Measurements from ENCODE around the gene ZFP3. TPM values are rescaled to one million over a fixed set of nuclear protein-coding genes. Genes with fewer than 3 reads are reported as not detected.
"Not testable (repeated sequence)": the region's sequence is repeated elsewhere in the genome, so short reads cannot be mapped to it uniquely, and the experiment has no call there.

Gene ZFP3
- total RNA-seq, 1 donor from 2014 or later: 9.6 TPM

- intact Hi-C loops (cut with DNase I); DNase-seq (ENCODE audit: missing footprints); ATAC-seq: not testable (repeated sequence)
These were observed 43.8 kb downstream of the ZFP3 start for GRCh38 chr17:5122056-5122455.

- intact Hi-C loops (cut with DNase I): no loop called here
- DNase-seq (ENCODE audit: missing footprints) (no peak), ATAC-seq (peak; percentile 57)
These were observed 44.5 kb downstream of the ZFP3 start for GRCh38 chr17:5122586-5123342.

- no peak for DNase-seq (ENCODE audit: missing footprints)
- intact Hi-C loops (cut with DNase I): no loop called here
- ATAC-seq: peak; percentile 39
These were observed 45.3 kb downstream of the ZFP3 start for GRCh38 chr17:5123343-5124124.

- DNase-seq (ENCODE audit: missing footprints); intact Hi-C loops (cut with DNase I); ATAC-seq: not testable (repeated sequence)
These were observed 46.0 kb downstream of the ZFP3 start for GRCh38 chr17:5124125-5124760.

GRCh38 chr17:5124896-5125295 is 46.6 kb downstream of the ZFP3 start:
- DNase-seq (ENCODE audit: missing footprints); ATAC-seq; intact Hi-C loops (cut with DNase I): not testable (repeated sequence)

- intact Hi-C loops (cut with DNase I): no loop called here
- no peak for DNase-seq (ENCODE audit: missing footprints)
- no peak for ATAC-seq
These were observed 48.6 kb downstream of the ZFP3 start for GRCh38 chr17:5126719-5127488.

- DNase-seq (ENCODE audit: missing footprints) (no peak), ATAC-seq (no peak)
- intact Hi-C loops (cut with DNase I): no loop called here
These were observed 49.6 kb downstream of the ZFP3 start for GRCh38 chr17:5127910-5128309.

GRCh38 chr17:5128387-5128786 is 50.1 kb downstream of the ZFP3 start:
- ATAC-seq; intact Hi-C loops (cut with DNase I); DNase-seq (ENCODE audit: missing footprints): not testable (repeated sequence)

GRCh38 chr17:5128905-5129535 is 50.8 kb downstream of the ZFP3 start:
- DNase-seq (ENCODE audit: missing footprints) (no peak), ATAC-seq (no peak)
- intact Hi-C loops (cut with DNase I): no loop called here

- ATAC-seq; intact Hi-C loops (cut with DNase I); DNase-seq (ENCODE audit: missing footprints): not testable (repeated sequence)
These were observed 51.5 kb downstream of the ZFP3 start for GRCh38 chr17:5129770-5130169.

- DNase-seq (ENCODE audit: missing footprints); intact Hi-C loops (cut with DNase I); ATAC-seq: not testable (repeated sequence)
These were observed 52.0 kb downstream of the ZFP3 start for GRCh38 chr17:5130261-5130660.

- intact Hi-C loops (cut with DNase I); ATAC-seq: not testable (repeated sequence)
These were observed 52.4 kb downstream of the ZFP3 start for GRCh38 chr17:5130687-5131086.

GRCh38 chr17:5131146-5131715 is 53.0 kb downstream of the ZFP3 start:
- intact Hi-C loops (cut with DNase I): no loop called here
- ATAC-seq (no peak), DNase-seq (ENCODE audit: missing footprints) (no peak)

More at GRCh38 chr17:5130687-5131086, 52.4 kb downstream of the ZFP3 start:
- DNase-seq (ENCODE audit: missing footprints): not testable (repeated sequence)

GRCh38 chr17:5131799-5132502 is 53.7 kb downstream of the ZFP3 start:
- ATAC-seq; intact Hi-C loops (cut with DNase I); DNase-seq (ENCODE audit: missing footprints): not testable (repeated sequence)

- ATAC-seq; intact Hi-C loops (cut with DNase I); DNase-seq (ENCODE audit: missing footprints): not testable (repeated sequence)
These were observed 54.4 kb downstream of the ZFP3 start for GRCh38 chr17:5132503-5133225.

GRCh38 chr17:5133311-5133710 is 55.0 kb downstream of the ZFP3 start:
- DNase-seq (ENCODE audit: missing footprints) (no peak), ATAC-seq (no peak)
- intact Hi-C loops (cut with DNase I): no loop called here
